22Rv1 (cell line): ENCODE measurements around the gene RPS13.
"Not testable (repeated sequence)": the region's sequence is repeated elsewhere in the genome, so short reads cannot be mapped to it uniquely, and the experiment has no call there.

ENCODE experiments used
- H3K27ac ChIP-seq: fragments of 450-650 bp; 2 replicates; pipeline ENCODE4 v1.5.1; 2017
- ZFX ChIP-seq: fragments of 450-650 bp; IDR thresholded peaks from 2 replicates; pipeline ENCODE4 v1.6.1; 2017; ENCODE audit warnings: antibody characterized with exemption, borderline replicate concordance
- TF ChIP-seq, protein P1 (sequence below): fragments of 450-650 bp; IDR thresholded peaks from 2 replicates; pipeline ENCODE4 v1.5.1; 2017; ENCODE audit warnings: mild to moderate bottlenecking

Gene RPS13

GRCh38 chr11:17098658-17099057 lies 21.2 kb upstream of the RPS13 start:
- TF ChIP-seq, protein P1, sequence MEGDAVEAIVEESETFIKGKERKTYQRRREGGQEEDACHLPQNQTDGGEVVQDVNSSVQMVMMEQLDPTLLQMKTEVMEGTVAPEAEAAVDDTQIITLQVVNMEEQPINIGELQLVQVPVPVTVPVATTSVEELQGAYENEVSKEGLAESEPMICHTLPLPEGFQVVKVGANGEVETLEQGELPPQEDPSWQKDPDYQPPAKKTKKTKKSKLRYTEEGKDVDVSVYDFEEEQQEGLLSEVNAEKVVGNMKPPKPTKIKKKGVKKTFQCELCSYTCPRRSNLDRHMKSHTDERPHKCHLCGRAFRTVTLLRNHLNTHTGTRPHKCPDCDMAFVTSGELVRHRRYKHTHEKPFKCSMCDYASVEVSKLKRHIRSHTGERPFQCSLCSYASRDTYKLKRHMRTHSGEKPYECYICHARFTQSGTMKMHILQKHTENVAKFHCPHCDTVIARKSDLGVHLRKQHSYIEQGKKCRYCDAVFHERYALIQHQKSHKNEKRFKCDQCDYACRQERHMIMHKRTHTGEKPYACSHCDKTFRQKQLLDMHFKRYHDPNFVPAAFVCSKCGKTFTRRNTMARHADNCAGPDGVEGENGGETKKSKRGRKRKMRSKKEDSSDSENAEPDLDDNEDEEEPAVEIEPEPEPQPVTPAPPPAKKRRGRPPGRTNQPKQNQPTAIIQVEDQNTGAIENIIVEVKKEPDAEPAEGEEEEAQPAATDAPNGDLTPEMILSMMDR: no peak
- TF ChIP-seq ZFX: no peak
- H3K27ac ChIP-seq: no peak overlapping the region

GRCh38 chr11:17098038-17098437 lies 20.6 kb upstream of the RPS13 start:
- TF ChIP-seq, protein P1: no peak
- TF ChIP-seq ZFX: no peak
- H3K27ac ChIP-seq: no peak overlapping the region

DNA sequence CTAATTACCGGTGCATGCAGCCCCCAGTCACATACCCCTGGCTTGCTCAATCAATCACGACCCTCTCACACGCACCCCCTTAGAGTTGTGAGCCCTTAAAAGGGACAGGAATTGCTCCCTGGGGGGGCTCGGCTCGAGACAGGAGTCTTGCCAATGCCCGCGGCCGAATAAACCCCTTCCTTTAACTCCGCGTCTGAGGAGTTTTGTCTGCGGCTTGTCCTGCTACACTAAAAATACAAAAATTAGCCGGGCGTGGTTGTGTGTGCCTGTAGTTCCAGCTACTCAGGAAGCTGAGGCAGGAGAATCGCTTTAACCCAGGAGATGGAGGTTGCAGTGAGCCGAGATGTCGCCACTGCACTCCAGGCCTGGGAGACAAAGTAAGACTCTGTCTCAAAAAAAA lies 8.5 kb upstream of the RPS13 start:
- not testable (repeated sequence) for H3K27ac ChIP-seq

- H3K27ac ChIP-seq: peak overlapping the region; percentile 95
- TF ChIP-seq, protein P1: no peak
- no peak for TF ChIP-seq ZFX
Observed at GRCh38 chr11:17077240-17077519, 287 bp downstream of the RPS13 start.

DNA sequence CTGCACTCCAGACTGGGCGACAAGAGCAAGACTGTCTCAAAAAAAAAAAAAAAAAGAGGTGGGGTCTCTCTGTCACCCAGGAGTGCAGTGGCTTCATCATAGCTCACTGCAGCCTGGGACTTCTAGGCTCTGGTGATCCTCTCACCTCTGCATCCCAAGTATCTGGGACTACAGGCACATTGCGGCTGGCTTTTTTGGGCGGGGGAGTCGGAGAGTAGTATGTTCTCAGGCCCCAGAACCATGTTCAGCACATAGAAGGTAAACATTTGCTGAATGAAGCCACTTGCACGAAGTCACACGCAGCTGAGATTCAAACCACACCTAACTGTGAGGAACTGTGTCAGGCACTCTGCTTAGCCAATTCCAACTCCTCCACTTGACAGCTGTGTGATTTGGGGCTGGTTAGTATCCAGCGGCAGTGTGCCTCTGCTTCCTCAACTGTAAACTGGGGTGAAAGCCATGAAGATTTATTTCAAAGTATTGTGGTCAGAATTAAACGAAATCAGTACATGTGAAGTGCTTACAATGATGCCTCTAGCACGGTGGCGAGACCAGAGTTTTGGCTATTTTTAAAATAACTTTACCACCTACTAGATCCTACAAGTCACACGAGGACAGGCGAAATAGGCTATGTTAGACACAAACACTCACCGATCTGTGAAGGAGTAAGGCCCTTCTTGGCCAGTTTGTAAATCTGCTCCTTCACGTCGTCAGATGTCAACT lies 789 bp downstream of the RPS13 start:
- H3K27ac ChIP-seq: peak overlapping the region; percentile 95
- no peak for TF ChIP-seq ZFX
- TF ChIP-seq, protein P1: no peak

- TF ChIP-seq, protein P1: no peak
- no peak for TF ChIP-seq ZFX
- peak overlapping the region; percentile 95; the same call in 1 of the 2 replicates for H3K27ac ChIP-seq
Observed at GRCh38 chr11:17075506-17075905, 2.0 kb downstream of the RPS13 start.

DNA sequence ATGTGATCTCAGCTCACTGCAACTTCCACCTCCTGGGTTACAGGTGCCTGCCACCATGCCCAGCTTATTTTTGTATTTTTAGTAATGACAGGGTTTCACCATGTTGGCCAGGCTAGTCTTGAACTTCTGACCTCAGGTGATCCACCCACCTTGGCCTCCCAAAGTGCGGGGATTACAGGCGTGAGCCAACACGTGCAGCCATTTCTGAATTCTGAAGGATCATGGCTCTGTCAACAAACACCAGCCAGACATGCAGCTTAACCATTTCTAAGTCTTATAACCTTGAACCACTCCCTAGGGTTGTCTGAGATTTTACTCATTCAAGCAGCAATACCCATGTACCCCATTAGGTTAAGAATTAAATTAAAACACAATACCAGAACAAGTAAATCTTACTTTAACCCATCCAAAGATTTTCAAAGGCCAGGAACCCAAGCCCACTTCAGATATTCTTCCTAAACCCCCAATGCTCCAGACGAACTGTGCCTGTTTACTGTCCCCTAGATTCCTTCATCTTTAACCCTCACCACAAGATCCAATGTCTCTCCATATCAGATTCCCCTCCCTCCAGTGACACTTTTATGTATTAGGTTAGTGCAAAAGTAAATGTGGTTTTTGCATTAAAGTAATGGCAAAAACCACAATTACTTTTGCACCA lies 4.0 kb downstream of the RPS13 start:
- H3K27ac ChIP-seq: peak overlapping the region; percentile 30
- no peak for TF ChIP-seq ZFX
- TF ChIP-seq, protein P1: no peak
